HS-27A (cell line): ENCODE results near the gene EEF2K.
"Not testable (repeated sequence)": the region's sequence is repeated elsewhere in the genome, so short reads cannot be mapped to it uniquely, and the experiment has no call there.

Source experiments
- DNase-seq: peaks from one replicate; pipeline ENCODE4 v3.0.0-alpha.2; 2012; ENCODE audit warnings: low read depth, missing footprints

EEF2K gene

DNA sequence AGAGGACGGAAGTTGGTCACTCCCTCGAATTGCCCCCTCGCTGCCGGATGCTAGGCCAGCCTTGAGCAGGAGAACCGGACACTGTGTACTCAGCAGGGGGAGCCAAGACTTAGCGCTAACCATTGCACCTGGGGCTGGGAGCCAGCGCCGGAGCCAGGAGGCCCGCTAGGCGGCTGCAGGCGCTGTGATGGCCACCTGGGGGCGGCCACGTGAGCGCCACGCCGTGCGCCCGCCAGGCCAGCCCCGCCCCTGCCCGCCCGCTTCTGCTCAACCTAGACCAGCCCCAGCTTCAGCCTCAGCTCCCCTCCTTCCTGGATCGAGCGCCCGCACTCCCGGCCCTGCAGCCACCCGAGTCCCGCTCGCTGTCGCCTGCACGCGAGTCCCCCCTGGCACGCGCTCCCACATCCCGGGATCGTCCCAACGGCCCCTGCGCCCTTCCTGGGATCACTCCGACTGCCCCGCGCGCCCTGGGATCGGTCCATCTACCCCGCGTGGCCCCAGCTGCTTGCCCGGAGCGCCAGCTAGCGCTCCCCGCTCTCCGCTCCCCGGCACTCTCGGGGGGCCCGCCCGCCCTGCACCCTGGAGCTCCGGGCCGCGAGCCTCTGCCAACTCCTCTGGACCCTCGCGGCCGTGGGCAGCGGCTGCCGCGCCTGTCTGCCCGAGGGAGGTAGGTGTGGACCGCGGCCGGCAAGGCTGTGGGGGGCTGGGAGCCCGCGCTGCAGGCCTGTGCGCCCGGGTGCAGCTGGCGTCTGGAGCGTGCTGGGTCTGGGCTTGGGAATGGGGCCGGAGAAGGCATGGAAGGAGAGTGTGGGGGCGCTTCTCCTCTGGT, at the start of gene EEF2K:
Gene EEF2K, plus strand, starts transcription at position 266 of the 829 bp plus-strand sequence. CDS start 19,452 bp downstream, outside the sequence.
- DNase-seq, result peak; percentile 90

DNA sequence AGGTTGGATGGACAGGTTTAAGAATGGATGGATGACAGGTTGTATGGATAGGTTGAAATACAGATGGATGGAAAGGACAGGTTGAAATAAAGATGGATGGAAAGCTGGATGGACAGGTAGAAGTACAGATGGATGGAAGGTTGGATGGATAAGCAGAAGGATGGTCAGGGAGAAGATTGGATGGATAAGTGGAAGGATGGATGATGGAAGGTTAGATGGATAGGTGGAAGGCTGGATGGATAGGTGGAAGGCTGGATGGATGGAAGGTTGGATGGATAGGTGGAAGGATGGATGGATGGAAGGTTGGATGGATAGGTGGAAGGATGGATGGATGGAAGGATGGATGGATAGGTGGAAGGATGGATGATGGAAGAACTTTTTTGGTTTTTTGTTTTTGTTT, 44.7 kb upstream of the EEF2K start:
- DNase-seq, result no peak

DNA sequence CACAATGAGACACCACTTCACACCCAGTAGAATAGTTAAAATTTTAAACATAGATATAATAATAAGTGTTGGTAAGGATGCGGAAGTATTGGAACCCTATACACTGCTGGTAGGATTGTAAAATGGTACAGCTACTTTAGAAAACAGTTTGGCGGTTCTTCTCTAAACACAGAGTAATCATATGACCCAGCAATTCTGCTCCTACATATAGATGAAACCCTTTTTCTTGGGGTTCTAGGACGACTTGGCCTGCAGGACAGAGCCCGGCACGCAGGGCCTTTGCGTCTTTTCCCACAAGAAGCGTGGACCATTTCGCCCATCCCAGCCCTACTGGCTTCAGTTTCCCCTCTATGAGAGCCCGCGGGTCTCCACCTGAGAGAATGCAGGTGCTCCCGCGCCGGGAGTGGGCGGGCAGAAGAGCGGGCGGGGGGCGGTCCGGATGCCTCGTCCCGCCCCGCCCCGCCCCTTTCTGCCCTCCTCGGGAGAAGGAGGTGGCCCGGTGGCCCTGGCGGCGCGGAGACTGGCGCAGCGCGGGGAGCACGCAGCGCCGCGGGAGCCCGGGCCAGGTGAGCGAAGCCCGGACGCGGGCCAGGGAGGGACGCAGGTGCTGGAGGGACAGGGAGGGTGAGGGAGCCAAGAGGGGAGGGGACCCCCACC, 44.0 kb upstream of the EEF2K start, which contains the start of gene SDR42E2:
Gene SDR42E2, plus strand, starts transcription at position 508 of the 657 bp plus-strand sequence. CDS start 3,077 bp downstream, outside the sequence.
- DNase-seq, result no peak

DNA sequence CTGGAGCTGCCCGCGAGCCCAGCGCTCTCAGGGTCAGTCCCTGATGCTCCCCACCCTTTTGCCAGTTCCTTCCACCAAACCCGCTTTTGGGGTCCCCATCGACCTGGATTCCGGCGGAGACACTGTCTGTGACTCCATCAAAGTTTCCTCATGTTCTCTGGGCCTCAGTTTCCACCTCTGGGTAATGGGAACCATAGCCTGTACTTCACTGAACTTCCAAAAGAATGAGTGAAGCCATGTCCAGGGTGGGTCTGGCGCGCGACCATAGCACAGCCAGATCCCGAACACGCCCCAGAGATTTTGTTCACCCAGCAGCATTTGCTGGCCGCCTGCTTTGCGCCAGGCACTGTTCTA, 43.4 kb upstream of the EEF2K start:
- no peak for DNase-seq

DNA sequence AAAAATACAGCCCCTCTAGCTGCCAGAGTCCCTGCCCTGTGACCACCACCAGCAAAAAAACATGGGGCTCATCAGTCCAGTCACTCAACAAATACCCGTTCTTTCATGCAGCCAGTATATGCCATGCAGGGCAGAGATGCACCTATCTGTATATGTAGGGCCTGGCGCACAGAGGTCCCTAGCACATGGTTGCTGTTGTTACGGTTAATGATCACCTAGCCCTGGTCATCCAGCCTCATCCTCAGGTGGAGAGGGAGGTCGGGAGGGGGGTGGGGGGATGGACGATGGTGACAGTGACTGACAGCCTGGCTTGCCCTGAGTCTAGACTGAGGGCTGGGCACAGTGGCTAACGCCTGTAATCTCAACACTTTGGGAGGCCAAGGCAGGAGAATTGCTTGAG, 42.3 kb upstream of the EEF2K start:
- DNase-seq, result no peak

DNA sequence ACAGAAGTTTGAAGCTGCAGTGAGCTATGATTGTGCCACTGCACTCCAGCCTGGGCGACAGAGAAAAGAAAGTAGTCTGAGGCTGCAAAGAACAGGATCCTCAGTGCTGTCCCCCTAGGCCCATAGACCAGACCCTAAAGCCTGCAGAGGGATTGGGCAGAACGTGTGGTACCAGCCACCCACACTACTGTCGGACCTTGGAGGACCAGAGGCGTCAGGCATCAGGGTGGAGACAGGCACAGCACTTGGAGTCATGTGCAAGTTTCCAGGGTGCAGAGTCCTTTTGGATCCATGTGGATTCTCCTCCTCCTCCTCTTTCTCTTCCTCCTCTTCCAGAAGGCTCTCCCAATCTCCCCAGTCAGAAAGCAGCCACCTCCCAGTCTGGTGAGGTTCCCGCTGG, 41.6 kb upstream of the EEF2K start:
- no peak for DNase-seq

DNA sequence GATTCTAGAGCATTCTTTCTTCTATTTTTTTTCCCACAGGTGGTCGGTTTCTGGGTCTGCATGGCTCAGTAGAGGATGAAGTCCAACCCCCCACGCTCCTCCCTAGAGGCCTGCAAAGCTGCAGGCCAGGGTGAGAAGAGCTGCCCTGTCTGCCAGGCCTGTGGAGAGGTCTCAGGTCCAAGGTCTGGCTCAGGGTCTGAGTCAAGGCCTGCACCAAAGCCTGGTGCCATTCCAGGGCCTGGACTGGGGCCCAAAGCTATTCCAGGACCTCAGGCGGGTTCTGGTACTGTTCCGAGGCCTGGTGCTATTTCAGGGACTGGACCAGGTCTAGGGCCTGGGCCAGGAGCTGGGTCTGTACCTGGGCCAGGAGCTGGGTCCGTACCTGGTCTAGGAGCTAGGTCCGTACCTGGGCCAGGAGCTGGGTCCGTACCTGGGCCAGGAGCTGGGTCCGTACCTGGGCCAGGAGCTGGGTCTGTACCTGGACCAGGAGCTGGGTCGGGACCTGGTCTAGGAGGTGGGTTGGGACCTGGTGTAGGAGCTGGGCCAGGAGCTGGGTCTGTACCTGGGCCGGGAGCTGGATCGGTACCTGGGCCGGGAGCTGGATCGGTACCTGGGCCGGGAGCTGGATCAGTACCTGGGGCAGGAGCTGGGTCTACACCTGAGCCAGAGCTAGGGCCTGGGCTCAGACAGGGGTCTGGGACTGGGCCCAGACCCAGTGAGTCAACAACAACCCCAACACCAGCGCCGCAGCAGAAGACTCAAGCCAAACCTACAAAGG, 40.4 kb upstream of the EEF2K start:
- DNase-seq, result no peak

DNA sequence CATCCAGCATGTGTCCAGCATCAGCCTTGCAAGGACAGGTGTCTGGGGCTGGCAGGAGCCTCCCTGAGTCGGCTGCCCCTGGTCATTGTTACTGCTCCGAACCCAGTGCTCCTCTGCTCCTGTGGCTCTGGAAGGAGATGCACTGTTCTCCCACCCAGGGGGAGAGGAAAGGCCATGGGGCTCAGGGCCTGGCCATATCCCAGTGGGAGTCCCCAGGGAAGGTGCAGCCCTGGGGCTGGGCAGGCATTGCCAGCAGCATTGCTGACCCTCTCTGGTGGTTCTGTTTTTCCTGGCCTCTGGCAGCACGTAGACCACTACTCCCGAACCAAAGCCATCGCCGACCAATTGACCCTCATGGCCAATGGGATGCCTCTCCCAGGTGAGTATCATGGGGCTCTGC, 34.1 kb upstream of the EEF2K start:
- no peak for DNase-seq

DNA sequence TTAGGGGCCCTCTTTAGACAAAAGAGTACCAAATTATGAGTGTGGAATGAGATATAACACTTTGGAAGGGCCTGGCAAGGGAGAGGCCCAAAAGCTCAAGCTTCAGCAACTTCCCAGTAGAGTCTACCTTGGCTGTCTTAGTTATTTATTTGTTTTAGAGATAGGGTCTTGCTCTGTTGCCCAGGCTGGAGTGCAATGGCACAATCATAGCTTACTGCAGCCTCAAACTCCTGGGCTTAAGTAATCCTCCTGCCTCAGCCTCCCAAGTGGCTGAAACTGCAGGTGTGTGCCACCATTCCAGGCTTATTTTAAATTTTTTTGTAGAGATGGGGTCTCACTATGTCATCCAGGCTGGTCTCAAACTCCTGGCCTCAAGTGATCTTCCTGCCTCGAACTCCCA, 33.4 kb upstream of the EEF2K start:
- not testable (repeated sequence) for DNase-seq

DNA sequence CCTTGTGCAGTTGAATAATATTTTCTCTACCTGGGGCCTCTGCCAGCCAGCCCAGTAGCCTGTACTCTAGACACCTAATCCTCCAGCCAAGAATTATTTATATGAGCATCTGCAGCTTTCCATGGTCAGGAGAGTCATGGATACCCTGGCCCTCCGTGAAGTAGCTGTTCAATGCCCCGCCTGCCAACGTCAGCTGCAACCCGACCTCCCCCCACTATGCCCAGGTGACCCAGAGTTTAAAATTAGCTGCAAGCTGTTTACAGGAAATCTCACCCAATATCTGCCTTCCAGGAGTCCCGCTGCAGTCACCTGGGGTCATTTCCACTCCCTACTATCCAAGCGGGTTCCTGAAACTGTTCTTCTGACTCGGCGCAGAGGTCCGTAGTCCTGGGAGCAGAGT, 31.4 kb upstream of the EEF2K start:
- DNase-seq, result no peak

DNA sequence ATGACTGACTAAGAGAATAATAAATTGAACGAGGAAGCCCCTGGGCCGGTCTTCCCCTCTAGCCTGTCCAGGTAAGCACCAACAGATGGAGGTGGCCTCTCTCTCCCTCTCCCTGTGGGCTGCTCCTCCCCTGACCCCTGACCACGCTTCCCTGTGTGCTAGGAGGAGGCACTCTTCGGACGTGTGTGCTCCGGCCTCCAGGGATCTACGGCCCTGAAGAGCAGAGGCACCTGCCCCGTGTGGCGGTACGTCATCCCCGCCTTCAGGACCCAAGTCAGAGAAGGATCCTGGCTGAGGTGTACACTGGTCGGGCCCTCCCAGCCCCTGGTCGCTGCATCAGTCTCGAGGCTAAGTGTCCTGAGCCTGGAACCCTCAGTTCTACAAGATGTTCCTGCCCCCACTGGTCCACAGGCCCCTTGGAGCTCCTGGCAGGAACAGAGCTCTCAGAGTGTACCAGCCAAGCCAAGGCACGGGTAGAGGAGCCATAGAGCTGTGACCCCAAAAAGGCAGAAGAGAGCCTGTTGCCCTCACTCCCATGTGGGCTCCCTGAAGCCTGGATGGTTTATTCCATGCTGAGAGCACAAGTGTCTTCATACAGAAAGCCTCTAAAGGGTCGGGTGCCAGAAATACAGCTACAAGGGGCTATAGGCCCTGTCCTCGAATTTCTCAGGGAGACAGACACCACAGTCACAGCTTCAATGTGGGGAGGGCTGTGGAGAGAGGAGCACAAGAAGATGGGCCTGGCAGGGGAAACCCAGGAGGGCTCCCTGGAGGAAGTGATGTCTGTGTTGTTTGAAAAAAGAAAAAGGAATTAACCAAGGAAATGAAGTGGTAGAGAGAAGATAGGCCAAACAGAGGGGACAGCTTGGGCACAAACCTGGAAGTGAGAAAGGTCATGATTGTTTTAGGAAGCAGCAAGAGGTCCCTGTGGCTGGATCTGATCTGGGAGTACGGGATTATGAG, 27.8 kb upstream of the EEF2K start:
- no peak for DNase-seq

DNA sequence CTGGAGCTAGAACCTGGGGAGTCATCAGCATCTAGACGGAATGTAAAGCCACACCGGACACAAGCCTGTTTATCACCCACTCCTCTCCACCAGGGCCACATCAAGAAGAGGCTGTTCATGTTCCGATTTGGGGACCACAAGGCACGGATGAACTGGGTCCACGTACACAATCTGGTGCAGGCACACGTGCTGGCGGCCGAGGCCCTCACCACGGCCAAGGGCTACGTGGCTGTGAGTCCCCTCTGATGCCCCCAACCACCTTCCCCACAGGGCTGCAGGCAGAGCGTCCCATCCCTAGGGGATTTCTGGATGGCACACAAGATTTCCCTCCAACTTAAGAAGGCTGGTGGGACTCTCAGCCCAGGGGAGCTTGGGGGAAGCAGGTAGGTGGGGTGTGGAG, 24.7 kb upstream of the EEF2K start:
- no peak for DNase-seq

DNA sequence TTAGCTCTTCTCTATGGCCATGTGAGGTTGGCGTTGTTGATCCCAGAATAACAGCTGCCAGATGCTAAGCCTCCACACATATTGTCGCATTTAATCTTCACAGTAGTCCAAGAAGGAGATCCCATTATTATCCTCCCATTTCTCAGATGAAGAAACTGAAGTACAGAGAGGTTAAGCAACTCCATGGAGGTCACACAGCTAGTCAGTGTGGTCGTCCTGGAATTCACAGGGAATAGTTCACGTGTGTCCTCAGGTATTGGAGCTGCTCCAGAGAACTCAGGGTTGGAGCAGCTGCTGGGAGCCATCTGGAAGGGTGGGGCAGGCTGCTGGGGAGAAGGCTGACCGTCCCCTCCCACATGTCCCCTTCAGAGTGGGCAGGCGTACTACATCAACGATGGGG, 24.2 kb upstream of the EEF2K start:
- DNase-seq, result no peak

DNA sequence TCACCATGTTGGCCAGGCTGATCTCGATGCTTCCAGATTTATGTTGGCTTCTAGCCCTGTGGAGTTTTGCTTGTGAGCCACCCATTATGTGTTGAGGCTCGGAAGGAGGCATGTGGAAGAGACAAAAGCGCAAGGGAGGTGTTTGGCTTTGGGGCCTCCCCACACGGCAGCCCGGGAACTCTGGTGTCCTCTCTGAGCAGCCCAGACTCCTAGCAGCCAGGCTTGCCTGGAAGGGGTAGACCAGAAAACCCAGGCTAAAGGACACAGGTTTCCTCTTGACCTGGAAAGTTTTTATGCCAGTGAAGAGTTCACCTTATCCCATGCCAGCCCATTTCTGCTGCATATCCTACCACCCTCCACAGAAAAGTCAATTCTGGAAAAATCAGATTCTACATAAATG, 22.7 kb upstream of the EEF2K start:
- no peak for DNase-seq

DNA sequence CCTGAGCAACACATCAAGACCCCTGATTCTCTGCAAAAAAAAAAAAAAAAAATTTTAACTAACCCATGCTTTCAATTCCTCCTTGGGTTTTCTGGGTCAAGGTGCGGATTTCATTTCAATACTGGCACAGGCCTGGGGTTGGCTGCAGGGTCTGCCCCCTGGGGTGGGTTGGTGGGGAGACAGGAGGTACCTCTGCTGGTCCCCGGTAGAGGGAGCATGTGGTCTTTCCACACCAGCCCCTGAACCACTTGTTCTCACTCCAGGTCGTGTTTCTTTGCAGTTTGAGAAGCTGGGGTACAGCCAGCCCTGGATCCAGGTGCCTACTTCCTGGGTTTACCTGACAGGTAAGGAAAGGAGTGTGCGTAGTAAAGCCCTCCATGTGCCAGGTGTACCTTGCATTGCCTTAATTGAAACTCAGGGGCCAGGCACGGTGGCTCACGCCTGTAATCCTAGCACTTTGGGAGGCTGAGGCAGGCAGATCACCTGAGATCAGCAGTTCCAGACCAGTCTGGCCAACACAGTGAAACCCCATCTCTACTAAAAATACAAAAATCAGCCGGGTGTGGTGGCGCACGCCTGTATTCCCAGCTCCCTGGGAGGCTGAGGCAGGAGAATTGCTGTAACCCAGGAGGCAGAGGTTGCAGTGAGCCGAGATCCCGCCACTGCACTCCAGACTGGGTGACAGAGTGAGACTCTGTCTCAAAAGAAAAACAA, 22.0 kb upstream of the EEF2K start:
- no peak for DNase-seq

DNA sequence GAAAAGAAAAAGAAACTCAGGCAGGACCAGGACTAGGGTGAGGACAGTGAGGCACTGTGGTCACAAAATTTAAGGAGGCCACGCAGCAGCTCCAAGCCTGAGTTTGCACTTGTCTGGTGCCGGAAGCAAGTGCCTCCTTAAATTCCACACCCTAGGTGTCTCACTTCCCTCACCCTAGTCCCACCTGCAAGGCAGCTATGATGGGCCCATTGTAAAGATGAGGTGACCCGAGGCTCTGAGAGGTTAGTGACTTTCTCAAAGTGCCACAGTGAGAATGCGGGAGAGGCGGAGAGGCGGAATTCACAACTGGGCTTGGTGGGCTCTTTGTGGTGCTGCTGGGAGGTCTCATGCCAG, 21.5 kb upstream of the EEF2K start:
- DNase-seq, result no peak

DNA sequence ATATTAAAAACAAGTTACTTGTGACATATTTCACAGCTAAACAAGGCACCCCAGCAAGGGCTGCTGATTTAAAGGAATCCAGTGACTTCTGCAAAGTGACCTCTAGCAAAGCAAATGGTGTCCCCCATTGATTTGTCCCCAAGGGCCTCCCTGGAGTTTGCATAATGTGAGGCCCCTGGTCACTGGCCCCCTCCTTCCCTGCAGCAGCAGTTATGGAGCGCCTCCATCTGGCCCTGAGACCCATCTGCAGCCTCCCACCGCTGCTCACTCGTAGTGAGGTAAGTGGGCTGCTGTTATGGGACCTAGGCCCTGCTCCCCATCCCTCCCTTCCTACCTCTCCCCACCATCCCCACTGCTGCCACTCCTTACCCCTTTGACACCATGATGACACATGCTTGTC, 19.6 kb upstream of the EEF2K start:
- DNase-seq, result no peak

DNA sequence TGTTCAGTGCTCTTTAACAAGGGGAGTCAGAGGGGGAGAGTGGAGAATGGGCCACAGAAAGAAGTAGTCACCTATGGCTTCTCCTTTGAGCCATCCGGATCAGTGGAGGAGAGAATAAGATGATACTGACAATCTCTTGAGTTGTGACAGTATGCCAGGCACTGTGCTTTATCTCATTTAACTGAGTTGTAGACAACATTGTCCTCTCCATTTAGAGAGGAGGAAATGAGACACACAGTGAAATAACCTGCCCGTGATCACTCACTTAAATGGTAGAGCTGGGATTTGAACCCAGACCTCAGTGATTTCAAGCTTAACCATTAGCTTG, 17.8 kb upstream of the EEF2K start:
- no peak for DNase-seq

DNA sequence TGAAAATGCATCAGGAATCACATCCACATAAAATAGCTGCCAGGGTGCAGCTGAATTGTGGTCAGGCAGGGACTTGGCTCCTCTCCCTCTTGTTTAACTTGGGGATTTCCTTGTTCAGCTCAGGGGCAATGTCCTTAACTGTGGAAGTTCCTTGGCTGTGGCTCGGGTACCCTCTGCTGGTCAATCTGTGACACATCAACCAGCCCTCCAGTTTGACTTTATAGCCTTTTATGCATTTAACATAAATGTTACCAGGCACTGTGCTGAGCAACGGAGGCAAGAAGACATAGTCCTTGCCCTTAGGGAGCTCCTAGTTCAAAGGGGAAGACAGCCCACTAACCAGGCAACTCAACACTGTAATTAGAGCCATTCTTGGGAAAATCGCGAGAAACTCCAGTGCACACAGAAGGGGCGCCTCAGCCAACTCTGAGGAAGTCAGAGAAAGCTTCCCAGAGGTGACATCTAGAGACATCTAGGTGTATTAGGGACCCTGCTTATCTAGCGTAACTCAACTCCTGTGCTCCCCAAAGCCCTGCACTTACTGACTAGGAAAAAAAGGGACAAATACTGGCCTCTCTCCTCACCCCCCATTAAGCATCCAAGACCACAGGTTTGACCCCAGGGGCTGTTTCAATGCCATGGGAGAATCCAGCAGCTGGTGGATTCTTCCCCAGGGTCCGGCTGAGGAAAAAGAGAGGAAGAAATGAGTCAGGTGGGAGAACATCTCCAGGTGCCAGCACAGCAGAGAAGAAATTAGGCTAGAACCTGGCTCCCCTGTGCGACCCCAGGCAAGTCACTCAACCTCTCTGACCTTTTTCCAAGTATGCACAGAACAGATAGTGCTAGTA, 17.3 kb upstream of the EEF2K start:
- DNase-seq, result no peak

DNA sequence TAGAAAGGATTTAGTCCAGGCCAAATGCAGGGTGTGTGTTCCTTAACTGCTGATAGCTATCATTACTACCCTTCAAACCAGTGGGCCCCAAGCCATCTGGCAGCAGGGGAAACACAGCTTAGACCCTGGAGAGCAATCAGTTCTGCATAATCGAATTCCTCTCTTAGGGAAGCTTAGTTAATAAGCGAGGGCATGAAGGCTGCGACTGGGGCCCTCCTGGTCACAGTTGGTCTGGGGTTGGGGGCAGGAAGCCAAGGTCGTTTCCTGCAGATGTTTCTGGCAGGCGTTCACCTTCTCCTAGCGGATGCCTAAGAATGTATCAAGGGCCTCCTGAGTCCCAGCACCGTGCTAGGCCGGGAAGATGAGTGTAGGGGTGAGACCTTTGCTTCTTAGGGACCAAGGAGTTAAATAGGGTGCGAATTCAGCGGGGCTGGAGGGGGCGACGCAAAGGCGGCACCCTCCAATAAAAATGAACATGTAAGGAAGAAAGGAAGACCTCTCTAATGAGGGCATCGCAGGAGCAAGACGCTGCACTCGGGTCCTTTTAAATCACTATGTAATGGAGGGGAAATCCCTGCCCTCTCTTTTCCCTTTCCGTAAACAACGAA, 16.5 kb upstream of the EEF2K start:
- DNase-seq, result no peak
